HepG2 (cell line): ENCODE results near the gene FAM131A. TPM values are rescaled to one million over a fixed set of nuclear protein-coding genes. Genes with fewer than 3 reads are reported as not detected.

Experiments
- ETV5 ChIP-seq: IDR thresholded peaks from 2 replicates; pipeline ENCODE4 v1.6.1; 2018; ENCODE audit warnings: missing biosample characterization, missing genetic modification reagents, inconsistent platforms, borderline replicate concordance
- KMT2B ChIP-seq: IDR thresholded peaks from 2 replicates; pipeline ENCODE4 v1.6.1; 2016; ENCODE audit warnings: missing genetic modification reagents, missing compliant biosample characterization
- MAFK ChIP-seq, 2 experiments: IDR thresholded peaks in 1 of 2; conservative IDR thresholded peaks in 1 of 2; 2 replicates each; pipeline ENCODE4 v1.6.1; 2011; ENCODE audit warnings: improper control_type of control experiment in 2 of 2, low read length in 2 of 2
- MBNL3 ChIP-seq: fragments of 250-450 bp; sonication (Bioruptor Pico); conservative IDR thresholded peaks from 2 replicates; pipeline ENCODE4 v1.8.0; 2022; ENCODE audit warnings: mild to moderate bottlenecking, inconsistent platforms
- PHF8 ChIP-seq: sonication (generic); formaldehyde crosslinking; IDR thresholded peaks from 2 replicates; pipeline ENCODE4 v1.5.0; 2020; ENCODE audit warnings: missing genetic modification reagents
- ZFP41 ChIP-seq: sonication (generic); formaldehyde crosslinking; IDR thresholded peaks from 2 replicates; pipeline ENCODE4 v1.4.0; 2020; ENCODE audit warnings: mild to moderate bottlenecking, missing genetic modification reagents, borderline replicate concordance
- ZNF326 ChIP-seq: sonication (generic); formaldehyde crosslinking; IDR thresholded peaks from 2 replicates; pipeline ENCODE4 v1.4.0; 2020; ENCODE audit warnings: missing genetic modification reagents, borderline replicate concordance
- ZSCAN22 ChIP-seq: sonication (generic); formaldehyde crosslinking; IDR thresholded peaks from 2 replicates; pipeline ENCODE4 v1.4.0; 2020; ENCODE audit warnings: mild to moderate bottlenecking, missing genetic modification reagents
- ZZZ3 ChIP-seq: sonication (generic); formaldehyde crosslinking; IDR thresholded peaks from 2 replicates; pipeline ENCODE4 v1.4.0; 2020; ENCODE audit warnings: missing genetic modification reagents, mild to moderate bottlenecking, borderline replicate concordance
- polyA plus RNA-seq, 8 experiments: library from polyadenylated mRNA; depleted of rRNA in 3 of 8; stranded (reverse) in 7 of 8; unstranded in 1 of 8; fragments of >200 nt; fragmentation: Illumina TruSeq in 4 of 8; extraction: Trizol in 4 of 8; gene quantifications; 2 replicates each; pipeline versions ENCODE4 v1.2.1 to v1.2.3, GENCODE V29; 2011 to 2016; ENCODE audit warnings: low read depth in 4 of 8, missing spikeins in 1 of 8, mixed read lengths in 1 of 8; ENCODE audit not compliant: insufficient read depth in 1 of 8
- total RNA-seq, 5 experiments: library from RNA; depleted of rRNA; stranded (reverse); fragments of >200 nt; fragmentation: Illumina TruSeq; extraction: Trizol; gene quantifications; 2 replicates each; pipeline ENCODE4 v1.2.3, GENCODE V29; 2016; ENCODE audit warnings: low read depth in 1 of 5
- TF ChIP-seq, protein P1 (sequence below): sonication (generic); formaldehyde crosslinking; IDR thresholded peaks from 2 replicates; pipeline ENCODE4 v1.5.0; 2020; ENCODE audit warnings: missing genetic modification reagents
- TF ChIP-seq, protein P2 (sequence below): sonication (generic); formaldehyde crosslinking; IDR thresholded peaks from 2 replicates; pipeline ENCODE4 v1.8.1; 2023; ENCODE audit warnings: missing genetic modification reagents, inconsistent platforms, borderline replicate concordance
- TF ChIP-seq, protein P3 (sequence below): sonication (generic); formaldehyde crosslinking; IDR thresholded peaks from one replicate; pipeline ENCODE4 v1.5.1; 2020; ENCODE audit warnings: mild to moderate bottlenecking, missing genetic modification reagents; ENCODE audit errors: not compliant biosample characterization
- TF ChIP-seq, protein P4 (sequence below): IDR thresholded peaks from 2 replicates; pipeline ENCODE4 v1.6.1; 2016; ENCODE audit warnings: missing compliant biosample characterization, missing genetic modification reagents, borderline replicate concordance
- TF ChIP-seq, protein P5 (sequence below): IDR thresholded peaks from 2 replicates; pipeline ENCODE4 v1.6.1; 2016; ENCODE audit warnings: mild to moderate bottlenecking, missing biosample characterization, missing genetic modification reagents
- TF ChIP-seq, protein P6 (sequence below): sonication (generic); formaldehyde crosslinking; IDR thresholded peaks from 2 replicates; pipeline ENCODE4 v1.4.0; 2020; ENCODE audit warnings: missing genetic modification reagents; ENCODE audit errors: not compliant biosample characterization

The FAM131A gene
- total and polyA plus RNA-seq, 2 of the 13 experiments (the other 11 are each of a cell fraction or from before 2014, with no cell fraction given), result 9.2 to 9.3 TPM

DNA sequence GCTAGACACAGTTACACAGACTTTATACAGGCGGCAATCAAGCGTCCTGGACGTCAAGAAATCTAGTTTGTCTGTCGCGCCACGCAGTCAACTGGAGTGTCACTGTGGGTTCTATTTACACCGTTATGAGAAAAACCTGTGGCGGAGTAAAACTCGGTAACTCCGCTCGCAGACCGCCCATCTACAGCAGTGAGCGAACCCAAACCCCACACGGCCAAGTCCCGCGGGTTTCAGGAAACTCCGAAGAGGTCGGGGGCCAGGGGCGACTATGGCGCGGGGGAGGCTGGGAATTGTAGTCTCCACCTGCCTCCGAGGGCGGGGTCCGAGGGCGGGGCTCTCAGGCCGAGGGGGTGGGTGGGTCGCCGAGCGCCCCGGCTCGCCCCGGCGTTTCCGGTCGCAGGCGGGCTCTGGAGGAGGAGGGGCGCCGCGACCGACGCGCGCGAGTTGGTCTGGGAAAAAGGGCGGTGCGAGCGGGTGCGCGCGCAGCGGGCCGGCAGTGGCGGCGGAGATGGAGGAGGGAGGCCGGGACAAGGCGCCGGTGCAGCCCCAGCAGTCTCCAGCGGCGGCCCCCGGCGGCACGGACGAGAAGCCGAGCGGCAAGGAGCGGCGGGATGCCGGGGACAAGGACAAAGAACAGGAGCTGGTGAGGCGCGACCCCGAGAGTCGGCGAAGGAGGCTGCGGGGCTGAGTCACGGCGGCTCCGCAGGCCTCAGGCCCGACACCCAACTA lies 38.5 kb upstream of the FAM131A start, which contains the start of gene PSMD2 (continued):
- TF ChIP-seq, protein P1, sequence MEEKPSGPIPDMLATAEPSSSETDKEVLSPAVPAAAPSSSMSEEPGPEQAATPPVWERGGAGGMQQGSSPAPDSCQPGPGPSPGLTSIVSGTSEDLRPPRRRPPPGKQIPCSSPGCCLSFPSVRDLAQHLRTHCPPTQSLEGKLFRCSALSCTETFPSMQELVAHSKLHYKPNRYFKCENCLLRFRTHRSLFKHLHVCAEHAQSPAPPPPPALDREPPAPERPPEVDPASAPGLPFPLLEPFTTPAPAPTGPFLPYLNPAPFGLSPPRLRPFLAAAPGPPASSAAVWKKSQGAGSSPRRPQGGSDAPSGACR (CRISPR knock-in tag), result no peak
- TF ChIP-seq PHF8 (CRISPR knock-in tag) (peak; percentile 97), ETV5 (peak; percentile 66; the same call in 1 of the 2 replicates), KMT2B (CRISPR knock-in tag) (no peak; the same call in 1 of the 2 replicates), ZNF326 (CRISPR knock-in tag) (no peak), ZSCAN22 (CRISPR knock-in tag) (no peak), MAFK (conservative IDR thresholded peaks at IDR 0.05 in 1 of 2, IDR thresholded peaks at IDR 0.05 in 1 of 2; ENCODE audit: low read length in 2 of 2) (no peak), ZFP41 (CRISPR knock-in tag) (no peak), MBNL3 (CRISPR knock-in tag) (no peak), ZZZ3 (CRISPR knock-in tag) (peak; percentile 68; the same call in 1 of the 2 replicates)
- TF ChIP-seq, protein P2, sequence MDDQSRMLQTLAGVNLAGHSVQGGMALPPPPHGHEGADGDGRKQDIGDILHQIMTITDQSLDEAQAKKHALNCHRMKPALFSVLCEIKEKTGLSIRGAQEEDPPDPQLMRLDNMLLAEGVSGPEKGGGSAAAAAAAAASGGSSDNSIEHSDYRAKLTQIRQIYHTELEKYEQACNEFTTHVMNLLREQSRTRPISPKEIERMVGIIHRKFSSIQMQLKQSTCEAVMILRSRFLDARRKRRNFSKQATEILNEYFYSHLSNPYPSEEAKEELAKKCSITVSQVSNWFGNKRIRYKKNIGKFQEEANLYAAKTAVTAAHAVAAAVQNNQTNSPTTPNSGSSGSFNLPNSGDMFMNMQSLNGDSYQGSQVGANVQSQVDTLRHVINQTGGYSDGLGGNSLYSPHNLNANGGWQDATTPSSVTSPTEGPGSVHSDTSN (CRISPR knock-in tag), result no peak
- TF ChIP-seq, protein P3, sequence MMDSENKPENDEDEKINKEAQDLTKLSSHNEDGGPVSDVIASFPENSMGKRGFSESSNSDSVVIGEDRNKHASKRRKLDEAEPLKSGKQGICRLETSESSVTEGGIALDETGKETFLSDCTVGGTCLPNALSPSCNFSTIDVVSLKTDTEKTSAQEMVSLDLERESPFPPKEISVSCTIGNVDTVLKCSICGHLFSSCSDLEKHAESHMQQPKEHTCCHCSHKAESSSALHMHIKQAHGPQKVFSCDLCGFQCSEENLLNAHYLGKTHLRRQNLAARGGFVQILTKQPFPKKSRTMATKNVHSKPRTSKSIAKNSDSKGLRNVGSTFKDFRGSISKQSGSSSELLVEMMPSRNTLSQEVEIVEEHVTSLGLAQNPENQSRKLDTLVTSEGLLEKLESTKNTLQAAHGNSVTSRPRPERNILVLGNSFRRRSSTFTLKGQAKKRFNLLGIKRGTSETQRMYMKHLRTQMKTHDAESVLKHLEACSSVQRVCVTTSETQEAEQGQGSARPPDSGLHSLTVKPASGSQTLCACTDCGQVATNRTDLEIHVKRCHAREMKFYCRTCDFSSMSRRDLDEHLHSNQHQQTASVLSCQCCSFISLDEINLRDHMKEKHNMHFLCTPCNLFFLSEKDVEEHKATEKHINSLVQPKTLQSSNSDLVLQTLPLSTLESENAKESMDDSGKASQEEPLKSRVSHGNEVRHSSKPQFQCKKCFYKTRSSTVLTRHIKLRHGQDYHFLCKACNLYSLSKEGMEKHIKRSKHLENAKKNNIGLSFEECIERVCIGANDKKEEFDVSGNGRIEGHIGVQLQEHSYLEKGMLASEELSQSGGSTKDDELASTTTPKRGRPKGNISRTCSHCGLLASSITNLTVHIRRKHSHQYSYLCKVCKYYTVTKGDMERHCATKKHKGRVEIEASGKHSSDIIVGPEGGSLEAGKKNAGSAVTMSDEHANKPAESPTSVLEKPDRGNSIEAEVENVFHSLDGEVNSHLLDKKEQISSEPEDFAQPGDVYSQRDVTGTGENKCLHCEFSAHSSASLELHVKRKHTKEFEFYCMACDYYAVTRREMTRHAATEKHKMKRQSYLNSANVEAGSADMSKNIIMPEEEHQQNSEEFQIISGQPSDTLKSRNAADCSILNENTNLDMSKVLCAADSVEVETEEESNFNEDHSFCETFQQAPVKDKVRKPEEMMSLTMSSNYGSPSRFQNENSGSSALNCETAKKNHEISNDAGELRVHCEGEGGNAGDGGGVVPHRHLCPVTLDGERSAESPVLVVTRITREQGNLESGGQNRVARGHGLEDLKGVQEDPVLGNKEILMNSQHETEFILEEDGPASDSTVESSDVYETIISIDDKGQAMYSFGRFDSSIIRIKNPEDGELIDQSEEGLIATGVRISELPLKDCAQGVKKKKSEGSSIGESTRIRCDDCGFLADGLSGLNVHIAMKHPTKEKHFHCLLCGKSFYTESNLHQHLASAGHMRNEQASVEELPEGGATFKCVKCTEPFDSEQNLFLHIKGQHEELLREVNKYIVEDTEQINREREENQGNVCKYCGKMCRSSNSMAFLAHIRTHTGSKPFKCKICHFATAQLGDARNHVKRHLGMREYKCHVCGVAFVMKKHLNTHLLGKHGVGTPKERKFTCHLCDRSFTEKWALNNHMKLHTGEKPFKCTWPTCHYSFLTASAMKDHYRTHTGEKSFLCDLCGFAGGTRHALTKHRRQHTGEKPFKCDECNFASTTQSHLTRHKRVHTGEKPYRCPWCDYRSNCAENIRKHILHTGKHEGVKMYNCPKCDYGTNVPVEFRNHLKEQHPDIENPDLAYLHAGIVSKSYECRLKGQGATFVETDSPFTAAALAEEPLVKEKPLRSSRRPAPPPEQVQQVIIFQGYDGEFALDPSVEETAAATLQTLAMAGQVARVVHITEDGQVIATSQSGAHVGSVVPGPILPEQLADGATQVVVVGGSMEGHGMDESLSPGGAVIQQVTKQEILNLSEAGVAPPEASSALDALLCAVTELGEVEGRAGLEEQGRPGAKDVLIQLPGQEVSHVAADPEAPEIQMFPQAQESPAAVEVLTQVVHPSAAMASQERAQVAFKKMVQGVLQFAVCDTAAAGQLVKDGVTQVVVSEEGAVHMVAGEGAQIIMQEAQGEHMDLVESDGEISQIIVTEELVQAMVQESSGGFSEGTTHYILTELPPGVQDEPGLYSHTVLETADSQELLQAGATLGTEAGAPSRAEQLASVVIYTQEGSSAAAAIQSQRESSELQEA (CRISPR knock-in tag), result no peak
- TF ChIP-seq, protein P4, sequence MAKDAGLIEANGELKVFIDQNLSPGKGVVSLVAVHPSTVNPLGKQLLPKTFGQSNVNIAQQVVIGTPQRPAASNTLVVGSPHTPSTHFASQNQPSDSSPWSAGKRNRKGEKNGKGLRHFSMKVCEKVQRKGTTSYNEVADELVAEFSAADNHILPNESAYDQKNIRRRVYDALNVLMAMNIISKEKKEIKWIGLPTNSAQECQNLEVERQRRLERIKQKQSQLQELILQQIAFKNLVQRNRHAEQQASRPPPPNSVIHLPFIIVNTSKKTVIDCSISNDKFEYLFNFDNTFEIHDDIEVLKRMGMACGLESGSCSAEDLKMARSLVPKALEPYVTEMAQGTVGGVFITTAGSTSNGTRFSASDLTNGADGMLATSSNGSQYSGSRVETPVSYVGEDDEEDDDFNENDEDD (CRISPR knock-in tag), result peak; percentile 70; the same call in 1 of the 2 replicates
- TF ChIP-seq, protein P5, sequence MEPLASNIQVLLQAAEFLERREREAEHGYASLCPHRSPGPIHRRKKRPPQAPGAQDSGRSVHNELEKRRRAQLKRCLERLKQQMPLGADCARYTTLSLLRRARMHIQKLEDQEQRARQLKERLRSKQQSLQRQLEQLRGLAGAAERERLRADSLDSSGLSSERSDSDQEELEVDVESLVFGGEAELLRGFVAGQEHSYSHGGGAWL, result peak; percentile 64
- TF ChIP-seq, protein P6, sequence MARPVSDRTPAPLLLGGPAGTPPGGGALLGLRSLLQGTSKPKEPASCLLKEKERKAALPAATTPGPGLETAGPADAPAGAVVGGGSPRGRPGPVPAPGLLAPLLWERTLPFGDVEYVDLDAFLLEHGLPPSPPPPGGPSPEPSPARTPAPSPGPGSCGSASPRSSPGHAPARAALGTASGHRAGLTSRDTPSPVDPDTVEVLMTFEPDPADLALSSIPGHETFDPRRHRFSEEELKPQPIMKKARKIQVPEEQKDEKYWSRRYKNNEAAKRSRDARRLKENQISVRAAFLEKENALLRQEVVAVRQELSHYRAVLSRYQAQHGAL (CRISPR knock-in tag), result no peak
